ENCODE data around the gene MYH2.

- TF ChIP-seq EZH2 (IDR thresholded peaks at IDR 0.05; ENCODE audit: borderline replicate concordance, low read length) (no peak), CTCF (conservative IDR thresholded peaks at IDR 0.05 in 1 of 2, IDR thresholded peaks at IDR 0.05 in 1 of 2; ENCODE audit: extremely low read depth in 1 of 2, insufficient read depth in 1 of 2, low read depth in 1 of 2, low read length in 2 of 2) (no peak)
Measured at GRCh38 chr17:10557422-10557821, 8.0 kb upstream of the MYH2 start.

Measured in mammary epithelial cell (primary cell).